ENCODE results near the gene NSD2.
"Not testable (repeated sequence)": the region's sequence is repeated elsewhere in the genome, so short reads cannot be mapped to it uniquely, and the experiment has no call there.

The NSD2 gene

DNA sequence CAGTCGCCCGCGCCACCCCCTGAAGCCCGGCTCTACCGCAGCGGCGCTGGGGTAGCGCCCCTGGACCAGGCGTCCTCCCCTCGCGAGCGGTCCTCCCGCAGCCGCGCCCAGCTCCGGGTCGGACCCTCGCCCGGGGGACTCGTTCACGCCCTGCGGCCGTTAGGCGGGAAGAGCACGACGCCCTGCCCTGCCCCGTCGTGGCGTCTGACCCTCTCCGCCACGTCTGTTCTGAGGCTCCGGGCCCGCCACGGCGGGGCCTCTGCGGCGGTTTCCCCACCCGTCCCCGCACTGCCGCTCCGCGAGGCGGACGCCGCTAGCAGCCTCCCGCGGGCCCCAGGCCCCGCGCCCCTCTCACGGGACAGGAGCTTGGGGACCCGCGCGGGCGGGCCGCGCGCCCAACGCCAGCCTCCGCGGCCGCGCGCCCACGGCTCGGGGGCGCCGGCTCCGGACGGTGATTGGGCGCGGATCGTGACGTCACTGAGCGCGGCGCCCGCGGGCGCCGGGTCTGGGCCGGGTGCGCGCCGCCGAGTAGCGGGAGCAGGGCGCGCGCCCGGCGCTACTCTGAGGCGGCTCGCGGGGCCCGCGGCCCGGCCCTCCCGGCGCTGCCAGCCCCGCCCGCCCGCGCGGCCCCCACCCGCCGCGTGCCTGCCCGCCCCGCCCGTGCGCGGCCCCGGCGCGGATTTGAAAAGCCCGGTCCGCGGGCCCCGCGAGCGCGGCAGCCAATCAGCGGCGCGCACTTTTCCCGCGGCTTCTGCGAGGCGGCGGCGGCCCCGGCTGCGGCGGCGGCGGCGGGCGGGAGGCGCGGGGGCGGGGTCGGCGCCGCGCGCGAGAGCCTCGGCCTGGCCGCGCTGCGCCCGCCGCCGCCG is at the start of gene NSD2:
Gene NSD2, plus strand, starts transcription at position 816 of the 866 bp plus-strand sequence. CDS start 29,262 bp downstream, outside the sequence.
- DNase-seq (ENCODE audit: low spot score) = peak; percentile 93

GRCh38 chr4:1821679-1822567 is 49.3 kb upstream of the NSD2 start:
- no peak for DNase-seq (ENCODE audit: low spot score)

- DNase-seq (ENCODE audit: low spot score) = no peak
Measured at GRCh38 chr4:1822568-1823544, 48.3 kb upstream of the NSD2 start.

GRCh38 chr4:1823545-1823932 is 47.7 kb upstream of the NSD2 start:
- DNase-seq (ENCODE audit: low spot score) = no peak

- no peak for DNase-seq (ENCODE audit: low spot score)
Measured at GRCh38 chr4:1824746-1825145, 46.4 kb upstream of the NSD2 start.

- no peak for DNase-seq (ENCODE audit: low spot score)
Measured at GRCh38 chr4:1825326-1825725, 45.9 kb upstream of the NSD2 start.

- no peak for DNase-seq (ENCODE audit: low spot score)
Measured at GRCh38 chr4:1826531-1827350, 44.5 kb upstream of the NSD2 start.

DNA sequence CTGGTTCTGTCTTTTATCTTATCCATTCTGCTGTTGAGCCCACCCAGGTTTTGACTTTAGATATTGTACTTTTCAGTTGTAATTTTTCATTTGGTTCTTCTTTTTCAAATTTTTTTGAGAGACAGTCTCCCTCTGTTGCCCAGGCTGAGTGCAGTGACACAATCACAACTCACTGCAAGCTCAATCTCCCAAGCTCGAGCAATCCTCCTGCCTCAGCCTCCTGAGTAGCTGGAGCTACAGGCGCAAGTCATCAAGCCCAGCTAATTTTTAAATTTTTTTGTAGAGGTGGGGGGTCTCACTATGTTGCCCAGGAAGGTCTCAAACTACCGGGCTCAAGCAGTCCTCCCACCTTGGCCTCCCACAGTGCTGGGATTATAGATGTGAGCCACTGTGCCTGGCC is 41.0 kb upstream of the NSD2 start:
- no peak for DNase-seq (ENCODE audit: low spot score)

GRCh38 chr4:1830642-1831228 is 40.5 kb upstream of the NSD2 start:
- no peak for DNase-seq (ENCODE audit: low spot score)

GRCh38 chr4:1831331-1831730 is 39.9 kb upstream of the NSD2 start:
- DNase-seq (ENCODE audit: low spot score) = no peak

DNA sequence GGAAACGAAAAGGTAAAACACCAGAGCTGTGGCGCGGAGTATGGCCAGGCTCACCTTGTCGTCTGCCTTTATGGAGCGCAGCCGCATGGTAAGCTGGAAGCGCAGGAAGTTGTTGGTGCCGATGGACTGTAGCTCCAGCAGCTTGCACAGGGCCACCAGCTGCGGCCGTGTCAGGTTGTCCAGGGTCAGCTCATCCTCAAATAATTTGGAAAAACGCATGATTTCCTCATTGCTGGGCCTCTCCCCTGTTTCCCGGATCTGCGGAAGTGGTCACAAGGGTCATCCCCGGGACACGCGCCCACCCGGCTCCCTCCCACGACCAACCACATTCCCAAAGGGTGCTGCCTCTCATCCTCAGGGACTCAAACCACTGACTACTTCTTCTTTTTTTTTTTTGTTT is 38.5 kb upstream of the NSD2 start:
- no peak for DNase-seq (ENCODE audit: low spot score)

GRCh38 chr4:1833307-1834046 is 37.7 kb upstream of the NSD2 start:
- no peak for DNase-seq (ENCODE audit: low spot score)

DNA sequence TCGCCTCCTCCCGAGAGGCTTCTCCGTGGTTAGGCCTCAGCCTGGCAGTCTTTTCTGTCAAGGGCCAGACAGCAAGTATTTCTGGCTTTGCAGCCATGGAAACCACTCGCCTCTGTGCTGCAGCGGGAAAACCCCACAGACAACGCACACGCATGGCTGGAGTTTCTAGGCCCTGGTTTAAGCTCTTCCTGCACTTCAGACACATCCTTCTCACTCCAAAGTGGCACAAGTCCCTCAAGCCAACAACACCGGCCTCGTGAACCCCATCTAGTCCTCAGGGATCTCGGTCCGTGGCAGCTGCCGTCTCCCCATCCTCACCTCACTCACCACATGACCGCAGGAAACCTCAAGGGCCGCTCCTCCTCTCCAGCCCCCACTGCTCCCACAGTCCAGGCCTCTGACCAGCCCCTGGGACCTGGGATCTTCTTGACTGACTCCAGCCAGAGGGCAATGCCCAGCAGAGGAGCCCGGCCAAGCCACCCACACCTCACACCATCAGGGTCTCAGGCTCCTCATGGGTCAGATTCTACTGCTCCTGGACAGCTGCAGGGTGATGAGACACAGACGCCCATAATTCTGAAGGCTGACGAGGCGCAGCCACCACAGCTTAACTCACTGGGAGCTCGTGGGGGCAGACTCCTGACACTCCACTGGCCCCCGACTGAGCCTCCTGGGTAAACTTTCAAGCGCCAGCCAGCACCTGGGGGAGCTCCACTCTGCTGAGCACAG is 37.0 kb upstream of the NSD2 start:
- DNase-seq (ENCODE audit: low spot score) = peak; percentile 30

DNA sequence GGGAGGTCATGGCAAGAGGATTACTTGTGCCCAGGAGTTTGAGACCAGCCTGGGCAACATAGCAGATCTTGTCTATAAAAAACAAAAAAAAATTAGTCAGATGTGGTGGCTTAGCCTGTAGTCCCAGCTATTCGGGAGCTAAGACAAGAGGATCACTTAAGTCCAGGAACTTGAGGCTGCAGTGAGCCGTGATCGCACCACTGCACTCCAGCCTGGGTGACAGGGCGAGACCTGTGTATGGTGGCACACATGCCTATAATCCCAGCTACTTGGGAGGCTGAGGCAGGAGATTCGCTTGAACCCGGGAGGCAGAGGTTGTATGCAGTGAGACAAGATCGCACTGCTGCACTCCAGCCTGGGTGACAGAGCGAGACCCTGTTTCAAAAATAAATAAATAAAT is 35.4 kb upstream of the NSD2 start:
- DNase-seq (ENCODE audit: low spot score) = not testable (repeated sequence)

DNA sequence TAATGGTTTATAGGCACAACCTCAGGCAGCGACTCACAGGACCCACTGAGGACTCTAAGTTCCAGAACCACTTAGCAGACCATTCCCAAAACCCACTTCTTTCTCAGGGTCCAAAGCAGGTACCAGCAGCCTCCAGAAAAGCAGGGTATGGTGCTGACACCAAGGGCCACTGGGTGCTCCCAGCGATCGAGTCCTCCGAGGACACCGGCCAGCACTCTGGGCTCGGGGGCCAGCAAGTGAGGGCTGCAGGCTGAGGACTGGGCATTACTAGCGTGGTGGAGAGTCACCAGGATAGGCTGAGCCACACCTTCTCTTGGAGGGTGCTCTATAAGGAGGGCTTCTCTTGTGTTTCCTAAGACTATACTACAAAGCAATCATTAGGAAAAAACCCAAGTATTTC is 34.5 kb upstream of the NSD2 start:
- no peak for DNase-seq (ENCODE audit: low spot score)

GRCh38 chr4:1837069-1837468 is 34.1 kb upstream of the NSD2 start:
- no peak for DNase-seq (ENCODE audit: low spot score)

- DNase-seq (ENCODE audit: low spot score) = no peak
Measured at GRCh38 chr4:1839282-1839681, 31.9 kb upstream of the NSD2 start.

- DNase-seq (ENCODE audit: low spot score) = no peak
Measured at GRCh38 chr4:1841201-1841886, 29.8 kb upstream of the NSD2 start.

DNA sequence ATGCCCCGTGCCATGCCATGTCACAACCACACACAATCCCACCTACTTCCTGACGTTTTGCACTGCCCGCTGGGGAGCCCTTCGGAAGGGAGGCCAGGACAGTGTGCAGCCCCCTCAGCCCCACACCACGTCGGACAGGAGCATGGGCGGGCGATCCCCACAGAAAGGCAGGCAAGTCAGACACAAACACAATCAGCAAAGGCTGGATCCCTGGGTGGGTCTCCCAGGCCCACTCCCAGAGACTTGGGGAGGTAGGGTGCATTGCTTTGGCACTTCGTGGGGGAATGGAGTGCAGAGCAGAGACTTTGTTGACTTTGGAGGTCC is 29.3 kb upstream of the NSD2 start:
- no peak for DNase-seq (ENCODE audit: low spot score)

Measured in kidney tubule cell (primary cell).